ENCODE measurements around the gene PARP2. TPM values are rescaled to one million over a fixed set of nuclear protein-coding genes. Genes with fewer than 3 reads are reported as not detected.

The PARP2 gene
- total and polyA plus RNA-seq, 2 donors (not counting 3 experiments of a cell fraction or from before 2014, with no cell fraction given) = 15.7 to 30.6 TPM

DNA sequence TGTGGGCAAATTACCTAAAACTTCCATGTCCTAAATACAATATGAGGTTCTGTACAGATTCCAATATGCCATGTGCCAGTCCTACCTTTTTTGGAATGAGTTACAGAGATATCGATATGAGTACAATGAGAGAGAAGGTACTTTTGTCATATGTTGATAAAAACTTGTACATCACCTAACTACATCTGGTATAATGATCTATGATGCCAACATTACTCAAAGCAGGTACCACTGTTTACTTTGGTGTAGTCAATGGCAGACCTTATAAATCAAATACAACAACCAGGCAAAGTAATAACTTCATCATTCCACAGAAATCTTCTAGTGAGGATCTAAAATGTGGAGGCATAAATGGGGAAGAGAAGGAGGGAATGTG is 57.1 kb downstream of the PARP2 start:
- H4K20me1 ChIP-seq (replicated peaks; ENCODE audit: control insufficient read depth, extremely low read depth, insufficient read depth, low read length) = no peaks in the 10 kb centered on the region
- no peak overlapping the region for H3K4me3 ChIP-seq (replicated peaks in 1 of 3; ENCODE audit: insufficient read depth in 1 of 3, low read depth in 1 of 3, low read length in 3 of 3)
- dilution Hi-C loops (cut with MboI; ENCODE audit: extremely low pct_ligation_motif_present, low sequenced_read_pairs) = no loop called here
- H3K4me2 ChIP-seq (ENCODE audit: insufficient read depth, low read length) = peak overlapping the region; percentile 14
- H3K4me1 ChIP-seq (ENCODE audit: control insufficient read depth, extremely low read depth, insufficient read depth, low read length) = peaks cover 14% of the 10 kb centered on the region
- CTCF ChIA-PET = interaction anchor here (0.7 to 1.3 kb wide), 2 partner anchors 15 to 213 kb away, joined by 3 to 8 read pairs; no protein-coding TSS in a partner anchor
- H3K9me1 ChIP-seq (replicated peaks; ENCODE audit: control insufficient read depth, extremely low read depth, insufficient read depth, low read length) = no peaks in the 10 kb centered on the region
- intact Hi-C loops (cut with micrococcal nuclease) = no loop called here
- DNase-seq (ENCODE audit: low read depth, low spot score) (no peak), FAIRE-seq (no peak)
- no peaks in the 10 kb centered on the region for H3K9me3 ChIP-seq (replicated peaks; ENCODE audit: control insufficient read depth, insufficient read depth, low read length)
- peaks cover 7 to 28% of the 10 kb centered on the region in 2 experiments for H3K36me3 ChIP-seq (ENCODE audit: control insufficient read depth in 2 of 2, extremely low read depth in 1 of 2, insufficient read depth in 2 of 2, low read length in 2 of 2)
- TF ChIP-seq EZH2 (IDR thresholded peaks at IDR 0.05; ENCODE audit: borderline replicate concordance, low read depth, low read length, severe bottlenecking) = no peak
- TF ChIP-seq GATA2 (IDR thresholded peaks at IDR 0.05; ENCODE audit: insufficient read depth, insufficient read length, low read depth, low read length) = no peak
- TF ChIP-seq JUN (IDR thresholded peaks at IDR 0.05; ENCODE audit: borderline replicate concordance, insufficient read depth, insufficient read length, low read depth) = no peak
- TF ChIP-seq POLR2AphosphoS5 (IDR thresholded peaks at IDR 0.05; ENCODE audit: insufficient read depth, low read depth, low read length) = no peak
- no peak for TF ChIP-seq POLR2A (IDR thresholded peaks at IDR 0.05; ENCODE audit: low read depth, low read length)
- H3K27me3 ChIP-seq (ENCODE audit: control insufficient read depth in 2 of 2, insufficient read depth in 2 of 2, low read length in 2 of 2) = no peaks in the 10 kb centered on the region
- peak overlapping the region; percentile 49 for H3K27ac ChIP-seq (ENCODE audit: insufficient read depth, low read depth, low read length)
- BruUV-seq (replicated peaks) = TSS peak; percentile 86
- H3K9ac ChIP-seq (replicated peaks; ENCODE audit: extremely low read depth, insufficient read depth, low read length) = no peak overlapping the region
- H2AFZ ChIP-seq (ENCODE audit: low read depth, low read length) = no peak overlapping the region
- no peaks in the 10 kb centered on the region for H3K79me2 ChIP-seq (ENCODE audit: control insufficient read depth, insufficient read depth, low read length)
- POLR2A ChIA-PET = no interaction called here

DNA sequence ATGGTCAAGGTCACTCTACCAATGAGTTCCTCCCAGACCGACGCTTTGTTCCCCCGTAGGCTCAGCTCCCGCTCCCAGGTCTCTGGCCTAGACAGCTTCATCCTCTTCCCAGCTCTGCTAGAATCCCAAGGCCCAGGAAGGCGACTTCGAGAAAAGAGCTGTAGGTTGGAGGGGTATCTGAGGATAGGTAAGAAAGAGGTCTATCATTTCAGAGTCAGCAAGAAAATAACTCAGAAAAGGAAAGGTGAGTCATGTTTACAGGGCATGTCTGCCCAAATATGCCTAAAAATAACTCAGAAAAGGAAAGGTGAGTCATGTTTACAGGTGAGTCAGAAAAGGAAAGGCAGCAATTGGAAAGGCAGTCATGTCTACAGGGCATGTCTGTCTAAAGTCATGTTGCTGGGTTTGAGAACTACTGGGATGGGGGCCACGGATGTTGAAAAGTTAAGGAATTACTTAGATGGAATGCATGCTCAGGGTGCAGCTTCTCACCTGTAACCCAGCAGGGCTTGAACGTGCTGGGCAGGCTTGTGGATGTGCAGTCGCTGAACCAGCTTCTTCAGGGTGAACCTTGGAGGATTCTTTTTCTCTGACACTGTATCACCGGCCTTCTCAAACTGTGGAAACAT is 57.6 kb downstream of the PARP2 start:
- no peaks in the 10 kb centered on the region for H3K79me2 ChIP-seq (ENCODE audit: control insufficient read depth, insufficient read depth, low read length)
- no peaks in the 10 kb centered on the region for H3K27me3 ChIP-seq (ENCODE audit: control insufficient read depth in 2 of 2, insufficient read depth in 2 of 2, low read length in 2 of 2)
- H2AFZ ChIP-seq (ENCODE audit: low read depth, low read length) = no peak overlapping the region
- peak overlapping the region; percentile 14 for H3K4me2 ChIP-seq (ENCODE audit: insufficient read depth, low read length)
- no peak overlapping the region for H3K4me3 ChIP-seq (replicated peaks in 1 of 3; ENCODE audit: insufficient read depth in 1 of 3, low read depth in 1 of 3, low read length in 3 of 3)
- DNase-seq (ENCODE audit: low read depth, low spot score) = peak; percentile 56
- no peak overlapping the region for H3K9ac ChIP-seq (replicated peaks; ENCODE audit: extremely low read depth, insufficient read depth, low read length)
- peak; percentile 48 for FAIRE-seq
- peak overlapping the region; percentile 49 for H3K27ac ChIP-seq (ENCODE audit: insufficient read depth, low read depth, low read length)
- peaks cover 14% of the 10 kb centered on the region for H3K4me1 ChIP-seq (ENCODE audit: control insufficient read depth, extremely low read depth, insufficient read depth, low read length)
- POLR2A ChIA-PET = no interaction called here
- TSS peak; percentile 96 for BruUV-seq (replicated peaks)
- dilution Hi-C loops (cut with MboI; ENCODE audit: extremely low pct_ligation_motif_present, low sequenced_read_pairs) (no loop called here), intact Hi-C loops (cut with micrococcal nuclease) (no loop called here)
- no peaks in the 10 kb centered on the region for H4K20me1 ChIP-seq (replicated peaks; ENCODE audit: control insufficient read depth, extremely low read depth, insufficient read depth, low read length)
- peaks cover 7 to 28% of the 10 kb centered on the region in 2 experiments for H3K36me3 ChIP-seq (ENCODE audit: control insufficient read depth in 2 of 2, extremely low read depth in 1 of 2, insufficient read depth in 2 of 2, low read length in 2 of 2)
- H3K9me1 ChIP-seq (replicated peaks; ENCODE audit: control insufficient read depth, extremely low read depth, insufficient read depth, low read length) = no peaks in the 10 kb centered on the region
- CTCF ChIA-PET = interaction anchor here (0.6 to 1.3 kb wide), 4 partner anchors 10 to 213 kb away, joined by 3 to 8 read pairs (median 3); no protein-coding TSS in a partner anchor
- no peaks in the 10 kb centered on the region for H3K9me3 ChIP-seq (replicated peaks; ENCODE audit: control insufficient read depth, insufficient read depth, low read length)
- TF ChIP-seq FOS (IDR thresholded peaks at IDR 0.05; ENCODE audit: borderline replicate concordance, insufficient read depth, low read length) (peak; percentile 97), POLR2A (IDR thresholded peaks at IDR 0.05; ENCODE audit: low read depth, low read length) (no peak), JUN (IDR thresholded peaks at IDR 0.05; ENCODE audit: borderline replicate concordance, insufficient read depth, insufficient read length, low read depth) (peak; percentile 95), POLR2AphosphoS5 (IDR thresholded peaks at IDR 0.05; ENCODE audit: insufficient read depth, low read depth, low read length) (peak; percentile 50)
- TF ChIP-seq, protein P1, sequence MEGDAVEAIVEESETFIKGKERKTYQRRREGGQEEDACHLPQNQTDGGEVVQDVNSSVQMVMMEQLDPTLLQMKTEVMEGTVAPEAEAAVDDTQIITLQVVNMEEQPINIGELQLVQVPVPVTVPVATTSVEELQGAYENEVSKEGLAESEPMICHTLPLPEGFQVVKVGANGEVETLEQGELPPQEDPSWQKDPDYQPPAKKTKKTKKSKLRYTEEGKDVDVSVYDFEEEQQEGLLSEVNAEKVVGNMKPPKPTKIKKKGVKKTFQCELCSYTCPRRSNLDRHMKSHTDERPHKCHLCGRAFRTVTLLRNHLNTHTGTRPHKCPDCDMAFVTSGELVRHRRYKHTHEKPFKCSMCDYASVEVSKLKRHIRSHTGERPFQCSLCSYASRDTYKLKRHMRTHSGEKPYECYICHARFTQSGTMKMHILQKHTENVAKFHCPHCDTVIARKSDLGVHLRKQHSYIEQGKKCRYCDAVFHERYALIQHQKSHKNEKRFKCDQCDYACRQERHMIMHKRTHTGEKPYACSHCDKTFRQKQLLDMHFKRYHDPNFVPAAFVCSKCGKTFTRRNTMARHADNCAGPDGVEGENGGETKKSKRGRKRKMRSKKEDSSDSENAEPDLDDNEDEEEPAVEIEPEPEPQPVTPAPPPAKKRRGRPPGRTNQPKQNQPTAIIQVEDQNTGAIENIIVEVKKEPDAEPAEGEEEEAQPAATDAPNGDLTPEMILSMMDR (IDR thresholded peaks at IDR 0.05; ENCODE audit: extremely low read depth in 1 of 2, insufficient read depth in 1 of 2, low read depth in 1 of 2, low read length in 2 of 2) = no peak
